GM19372 (cell line): ENCODE measurements around the gene GALNT18.
A peak's percentile ranks its signal among the peaks of the same experiment; 100 is the strongest.

ENCODE experiments used
- ATAC-seq: cut with Tn5 transposase; IDR thresholded peaks from one replicate; pipeline ENCODE4 v1.9.1; 2021; ENCODE audit warnings: mild to moderate bottlenecking, low read depth, moderate library complexity; ENCODE audit not compliant: unreplicated experiment

The GALNT18 gene

GRCh38 chr11:11293798-11294550, 327.8 kb downstream of the GALNT18 start:
- no peak for ATAC-seq

DNA sequence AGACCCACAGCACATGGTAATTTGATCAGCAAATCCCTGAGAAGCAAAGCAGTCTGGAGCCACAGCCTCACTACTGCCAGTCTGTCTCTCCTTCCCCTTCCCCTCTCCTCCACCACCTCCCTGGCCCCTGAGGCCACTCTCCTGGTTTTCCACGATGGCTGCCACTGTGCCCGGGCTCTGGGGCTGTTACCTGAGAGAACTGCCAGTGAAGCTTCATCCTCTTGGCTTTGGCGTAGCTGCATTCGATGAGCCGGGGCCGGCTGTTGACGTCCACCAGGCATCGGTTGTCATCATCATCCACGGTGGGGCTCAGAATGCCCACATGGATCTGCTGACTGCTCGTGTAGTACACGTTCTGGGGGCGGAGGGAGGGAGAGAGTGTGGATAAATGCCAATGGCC, 329.0 kb downstream of the GALNT18 start:
- no peak for ATAC-seq

DNA sequence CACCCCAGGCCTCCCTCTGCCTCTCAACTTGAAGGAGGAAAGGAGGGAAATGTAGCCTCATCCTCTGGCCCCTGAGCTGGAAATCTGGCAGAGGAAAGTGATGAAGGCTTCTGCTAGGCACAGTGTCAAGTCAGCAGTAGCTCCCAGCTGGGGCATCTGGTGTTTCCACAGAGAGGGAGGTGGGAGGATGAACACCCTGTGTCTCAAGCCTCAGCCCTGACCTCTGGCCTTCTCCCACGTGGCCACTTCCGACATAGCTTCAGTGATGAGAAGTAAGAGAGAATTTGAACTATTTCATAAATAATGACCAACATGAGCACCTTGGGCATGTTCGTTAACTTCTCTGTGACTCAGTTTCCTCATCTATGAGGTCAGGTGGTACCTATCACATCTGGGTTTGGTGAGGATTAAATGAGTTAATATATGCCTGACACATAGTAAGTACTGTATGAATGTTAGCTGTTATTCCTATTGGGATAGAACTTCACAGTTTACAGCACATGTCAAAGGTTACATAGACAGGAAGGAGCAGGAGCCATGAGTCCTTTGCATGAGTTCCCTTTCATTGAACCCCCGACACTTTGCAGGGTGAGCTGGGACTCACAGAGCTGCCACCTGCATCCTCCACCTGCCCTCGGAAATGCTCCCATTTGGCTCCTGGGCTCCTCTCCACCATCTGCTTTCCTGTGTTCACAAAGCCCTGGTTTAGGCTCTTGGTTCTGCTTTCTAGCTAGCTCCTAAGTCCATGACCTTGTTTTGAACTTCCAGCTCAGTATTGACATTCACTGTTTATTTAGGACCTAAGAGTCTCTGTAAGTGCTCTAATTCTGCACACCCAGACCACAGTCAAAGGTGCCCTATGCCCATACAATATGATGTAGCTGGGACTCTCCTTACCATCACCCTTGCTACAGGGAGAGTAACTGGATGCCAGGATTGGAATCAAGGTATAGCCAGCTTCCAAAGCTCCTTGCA, 330.5 kb downstream of the GALNT18 start:
- ATAC-seq = no peak

DNA sequence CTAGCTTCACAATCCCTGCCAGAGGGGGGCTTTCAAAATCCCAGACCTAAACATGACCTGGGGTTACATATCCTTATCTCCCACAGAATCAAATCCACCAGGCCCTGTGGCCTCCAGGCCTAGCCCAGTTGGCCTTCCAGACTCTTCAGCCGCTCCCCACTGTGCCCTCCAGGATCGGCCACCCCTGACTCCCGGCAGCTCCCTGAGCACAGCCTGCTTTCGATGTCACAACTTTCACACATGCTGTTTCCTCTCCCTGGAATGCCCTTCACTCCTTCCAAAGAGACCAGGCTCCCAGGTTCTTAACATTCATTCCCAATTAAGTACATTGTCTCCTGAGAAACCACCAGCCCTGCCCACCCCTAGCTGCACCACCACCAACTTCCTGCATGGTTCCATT, 331.5 kb downstream of the GALNT18 start:
- no peak for ATAC-seq

- ATAC-seq = no peak
Measured at GRCh38 chr11:11289669-11290068, 332.1 kb downstream of the GALNT18 start.

DNA sequence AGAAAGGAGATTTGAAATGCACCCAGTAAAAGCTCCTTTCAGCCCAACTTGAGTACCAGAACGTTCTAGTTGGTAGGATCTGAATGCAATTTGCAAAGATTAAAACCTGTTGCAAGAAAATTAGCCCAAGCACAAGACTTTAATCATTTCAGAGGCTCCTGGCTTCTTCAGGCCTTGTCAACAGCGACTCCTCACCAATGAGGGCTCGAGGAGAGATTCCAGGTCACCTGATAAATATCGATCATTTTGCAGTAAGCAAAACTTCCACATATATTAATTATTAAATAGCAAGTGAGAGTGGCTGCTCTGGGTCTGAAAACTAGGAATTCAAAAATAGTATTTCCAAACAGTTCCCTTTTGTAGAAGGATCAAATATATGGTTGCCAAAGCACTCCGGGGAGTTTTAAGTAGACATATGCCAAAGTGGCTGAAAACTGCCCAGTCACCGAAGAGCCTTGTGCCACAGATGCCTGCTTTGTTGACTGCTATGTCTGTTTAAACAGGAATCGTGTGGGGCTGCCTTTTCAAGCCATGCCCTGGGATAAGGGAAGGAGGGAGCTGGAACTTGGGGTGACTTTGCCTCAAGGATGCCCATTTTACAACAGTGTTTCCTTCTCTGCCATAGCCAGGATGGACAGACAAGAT, 332.7 kb downstream of the GALNT18 start:
- no peak for ATAC-seq

- no peak for ATAC-seq
Measured at GRCh38 chr11:11284481-11284880, 337.3 kb downstream of the GALNT18 start.

- no peak for ATAC-seq
Measured at GRCh38 chr11:11281626-11282025, 340.2 kb downstream of the GALNT18 start.

GRCh38 chr11:11280826-11281225, 341.0 kb downstream of the GALNT18 start:
- ATAC-seq = no peak

DNA sequence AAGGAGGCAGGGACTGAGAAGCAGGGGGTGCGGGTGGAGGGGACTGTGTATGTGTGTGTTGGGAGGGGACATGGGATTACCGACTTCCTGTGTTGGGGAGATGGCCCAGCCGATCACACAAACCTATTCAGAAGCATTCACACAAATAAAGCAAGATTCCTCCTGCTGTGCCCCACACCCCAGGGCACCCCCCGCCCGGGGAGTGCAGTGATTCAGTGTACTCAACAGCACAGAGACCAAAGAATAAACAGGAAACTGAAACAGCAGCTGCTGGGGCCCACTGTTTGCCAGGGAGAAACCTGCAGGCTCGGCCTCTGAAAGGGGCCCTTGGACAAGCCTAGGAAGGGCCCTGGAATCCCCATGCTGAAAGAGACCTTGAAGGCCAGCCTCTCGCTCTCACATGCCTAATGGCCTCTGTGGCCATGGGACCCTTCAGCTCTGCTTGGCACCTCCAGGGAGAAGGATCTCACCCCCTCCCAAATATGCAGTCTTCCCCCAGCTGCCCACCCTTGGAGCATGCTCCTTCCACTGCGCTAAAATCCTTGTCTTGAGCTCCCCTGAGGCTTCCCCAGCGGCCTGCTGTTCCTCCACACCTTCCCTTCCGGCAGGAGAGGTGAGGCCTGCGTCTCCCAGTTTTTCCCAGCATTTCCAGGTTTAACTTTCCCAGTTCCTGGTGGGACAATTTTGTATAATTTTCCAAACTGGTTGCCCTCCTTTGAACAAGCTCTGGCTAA, 341.7 kb downstream of the GALNT18 start:
- ATAC-seq = no peak

DNA sequence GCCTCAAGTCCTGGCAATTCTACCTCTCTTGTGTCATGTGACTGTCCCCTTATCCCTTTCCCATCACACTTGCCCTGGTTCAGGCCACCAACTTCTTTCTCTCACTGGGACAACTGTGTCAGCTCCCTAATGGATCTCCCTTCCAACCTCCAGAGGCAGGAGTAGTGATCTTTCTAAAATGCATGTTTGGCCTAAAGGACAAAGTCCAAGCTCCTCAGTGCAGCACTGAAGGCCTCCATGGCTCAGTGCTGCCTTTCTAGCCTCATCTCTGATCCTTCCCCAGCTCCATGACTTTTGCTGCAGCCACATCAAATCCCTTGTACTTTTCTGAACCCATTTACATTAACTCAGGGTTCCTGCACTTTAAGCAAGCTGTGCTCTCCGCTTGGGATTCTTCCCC, 349.6 kb downstream of the GALNT18 start:
- no peak for ATAC-seq

- ATAC-seq = no peak
Measured at GRCh38 chr11:11270236-11270775, 351.5 kb downstream of the GALNT18 start.

GRCh38 chr11:11268706-11269105, 353.1 kb downstream of the GALNT18 start:
- ATAC-seq = no peak

DNA sequence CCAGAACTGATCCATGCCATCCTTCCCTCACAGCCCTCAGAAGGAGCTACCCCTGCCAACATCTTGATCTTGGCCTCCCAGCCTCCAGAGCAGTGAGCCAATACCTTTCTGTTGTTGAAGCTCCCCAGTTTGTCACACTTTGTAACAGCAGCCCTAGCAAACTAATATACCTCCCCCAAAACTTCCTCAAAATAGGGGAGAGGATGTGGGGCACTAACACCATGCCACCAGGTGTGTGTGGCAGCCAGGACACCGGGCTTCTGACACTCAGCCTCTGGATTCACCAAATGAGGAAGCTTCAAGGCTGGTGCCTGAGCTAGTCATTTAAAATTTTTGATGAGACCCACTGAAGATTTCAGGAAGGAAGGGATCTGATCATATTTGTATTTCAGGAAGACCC, 353.7 kb downstream of the GALNT18 start:
- ATAC-seq = no peak

DNA sequence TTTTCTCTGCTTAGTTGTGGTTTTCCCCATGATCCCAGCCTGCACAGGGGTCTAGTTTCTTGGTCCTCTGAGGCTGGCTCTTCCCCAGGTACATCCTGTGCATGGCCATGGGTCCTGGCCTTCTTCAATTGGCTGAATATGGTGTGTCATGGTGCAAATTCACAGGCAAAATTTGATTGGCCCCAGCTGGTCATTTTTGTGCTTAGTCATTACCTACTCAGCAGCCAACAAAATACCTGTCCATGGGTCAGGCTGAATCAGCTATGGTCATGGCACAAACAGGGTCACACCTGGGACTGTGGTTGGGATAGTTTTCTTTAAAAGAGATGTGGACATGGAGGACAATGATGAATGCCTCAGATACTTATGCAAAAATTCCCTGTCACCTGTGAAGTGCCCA, 354.5 kb downstream of the GALNT18 start:
- no peak for ATAC-seq

DNA sequence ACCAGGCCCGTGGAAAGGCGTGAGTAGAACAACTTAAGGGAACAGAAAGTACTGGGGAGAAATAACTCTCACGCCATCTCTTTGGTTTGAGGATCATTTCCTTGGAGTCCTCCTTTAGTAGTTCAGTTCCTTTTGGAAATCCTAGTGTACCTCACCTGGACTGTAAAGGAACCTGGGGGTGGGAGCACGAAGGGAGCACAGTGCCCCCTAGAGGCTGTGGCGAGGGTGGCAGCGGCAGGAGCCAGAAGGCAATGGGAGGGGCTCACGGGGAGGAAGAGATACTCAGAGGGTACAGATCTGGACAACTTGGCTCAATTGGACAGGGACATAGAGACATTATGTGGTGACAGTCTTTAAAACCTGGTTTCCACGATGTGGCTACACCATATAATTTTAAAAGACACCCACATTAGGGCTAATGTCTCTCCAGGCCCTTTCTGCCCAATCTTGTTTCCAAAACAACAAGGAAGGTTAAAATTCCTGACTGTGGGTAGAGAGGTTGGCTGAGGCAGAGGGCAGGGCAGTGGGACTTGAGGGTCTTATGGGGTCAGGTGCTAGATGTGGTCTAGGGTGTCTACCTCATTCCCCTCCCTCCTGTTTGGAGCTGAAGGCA, 355.7 kb downstream of the GALNT18 start:
- peak; percentile 56 for ATAC-seq

DNA sequence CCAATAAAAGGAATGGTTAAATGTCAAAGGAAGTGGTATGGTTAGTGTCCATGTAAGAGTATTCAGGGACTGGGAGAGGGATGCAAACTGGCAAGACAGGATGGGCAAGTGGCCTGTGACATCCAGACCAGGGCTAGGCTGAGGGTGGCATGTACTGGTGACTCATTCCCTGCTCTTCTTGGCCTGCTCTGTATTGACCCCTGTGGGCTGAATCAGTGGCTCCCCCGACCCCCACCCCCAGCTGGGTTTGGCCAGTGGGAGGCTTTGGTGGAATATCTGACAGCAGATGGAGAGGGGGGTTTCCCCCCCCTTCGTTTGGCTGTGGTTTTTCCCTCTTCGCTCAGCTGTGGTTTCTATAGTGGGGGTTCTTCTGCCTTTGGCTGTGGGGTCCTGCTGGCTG, 356.5 kb downstream of the GALNT18 start:
- ATAC-seq = no peak

- ATAC-seq = no peak
Measured at GRCh38 chr11:11263238-11264005, 358.4 kb downstream of the GALNT18 start.
